Stimulated activated CD4-positive, alpha-beta T cell treated with anti-CD3 and anti-CD28 coated beads, Interleukin-1b, Interleukin-23, amount 100 ng/mL, for 4 hours (primary cell): ENCODE results near the gene HSF2.

Experiments
- DNase-seq, 2 donors: peaks; one replicate each; pipeline ENCODE4 v3.0.0-alpha.2; 2020; ENCODE audit warnings: low read depth in 2 of 2

HSF2 gene, protein sequence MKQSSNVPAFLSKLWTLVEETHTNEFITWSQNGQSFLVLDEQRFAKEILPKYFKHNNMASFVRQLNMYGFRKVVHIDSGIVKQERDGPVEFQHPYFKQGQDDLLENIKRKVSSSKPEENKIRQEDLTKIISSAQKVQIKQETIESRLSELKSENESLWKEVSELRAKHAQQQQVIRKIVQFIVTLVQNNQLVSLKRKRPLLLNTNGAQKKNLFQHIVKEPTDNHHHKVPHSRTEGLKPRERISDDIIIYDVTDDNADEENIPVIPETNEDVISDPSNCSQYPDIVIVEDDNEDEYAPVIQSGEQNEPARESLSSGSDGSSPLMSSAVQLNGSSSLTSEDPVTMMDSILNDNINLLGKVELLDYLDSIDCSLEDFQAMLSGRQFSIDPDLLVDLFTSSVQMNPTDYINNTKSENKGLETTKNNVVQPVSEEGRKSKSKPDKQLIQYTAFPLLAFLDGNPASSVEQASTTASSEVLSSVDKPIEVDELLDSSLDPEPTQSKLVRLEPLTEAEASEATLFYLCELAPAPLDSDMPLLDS

DNA sequence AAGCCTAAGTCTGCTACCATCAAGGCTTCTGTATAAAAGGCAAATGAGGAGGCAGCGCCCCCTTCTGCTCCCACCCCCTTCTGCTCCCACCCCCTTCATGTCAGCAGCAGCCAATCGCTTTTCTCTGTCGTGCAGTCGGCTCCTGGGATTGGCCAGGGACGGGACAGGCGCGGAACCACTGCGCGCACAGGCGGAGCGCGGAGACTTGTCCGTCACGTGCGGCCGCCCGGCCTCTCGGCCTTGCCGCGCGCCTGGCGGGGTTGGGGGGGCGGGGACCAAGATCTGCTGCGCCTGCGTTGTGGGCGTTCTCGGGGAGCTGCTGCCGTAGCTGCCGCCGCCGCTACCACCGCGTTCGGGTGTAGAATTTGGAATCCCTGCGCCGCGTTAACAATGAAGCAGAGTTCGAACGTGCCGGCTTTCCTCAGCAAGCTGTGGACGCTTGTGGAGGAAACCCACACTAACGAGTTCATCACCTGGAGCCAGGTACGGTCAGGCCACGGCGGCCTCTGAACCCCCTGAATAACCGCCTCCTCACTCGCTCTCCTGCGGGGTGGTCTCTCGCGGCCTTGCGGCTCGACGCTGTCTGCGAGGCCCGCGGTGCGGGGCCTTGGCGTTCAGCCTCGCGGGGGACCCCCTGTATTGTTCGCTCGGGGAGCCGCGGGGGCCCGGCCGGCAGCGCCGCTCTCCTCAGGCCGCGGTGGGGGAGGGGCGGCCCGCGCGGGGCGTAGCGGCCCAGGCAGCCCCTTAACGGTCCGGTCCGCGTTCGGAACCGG is at the start of gene HSF2:
Gene HSF2, plus strand, starts transcription at position 305 of the 773 bp plus-strand sequence. Its CDS starts 86 bp downstream, at position 391.
- DNase-seq = peak; percentile 83

DNA sequence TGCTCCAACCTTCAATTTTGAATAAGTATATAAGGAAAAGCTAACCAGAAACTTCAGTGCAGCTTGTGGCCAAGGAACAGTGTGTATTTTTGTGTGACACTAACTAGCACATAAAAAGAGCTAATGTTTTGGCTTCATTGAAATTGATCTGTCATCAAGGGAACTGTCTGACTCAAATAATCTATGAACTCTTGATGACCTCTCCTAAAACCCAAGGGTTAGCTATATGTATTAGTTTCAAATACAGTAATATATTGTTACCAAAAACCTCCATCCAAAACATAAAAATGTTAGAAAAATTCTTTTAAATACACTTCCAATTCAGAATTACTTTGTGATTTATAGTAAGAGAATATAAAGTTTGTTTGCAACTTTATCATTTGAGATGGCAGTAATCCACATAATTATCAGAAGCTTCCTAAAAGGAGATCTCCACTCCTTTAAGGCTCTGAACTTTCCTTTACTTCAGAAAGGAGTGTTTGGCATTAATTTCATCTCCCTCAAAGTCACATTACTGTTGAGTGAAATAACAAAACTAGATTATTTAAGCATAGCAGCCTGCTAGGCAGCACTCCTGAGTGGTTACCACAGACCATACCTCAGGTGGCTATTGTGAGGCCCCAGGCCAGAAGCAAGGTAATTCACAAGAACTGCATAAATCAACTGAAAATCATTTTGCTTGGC is 46.3 kb upstream of the HSF2 start:
- no peak for DNase-seq

DNA sequence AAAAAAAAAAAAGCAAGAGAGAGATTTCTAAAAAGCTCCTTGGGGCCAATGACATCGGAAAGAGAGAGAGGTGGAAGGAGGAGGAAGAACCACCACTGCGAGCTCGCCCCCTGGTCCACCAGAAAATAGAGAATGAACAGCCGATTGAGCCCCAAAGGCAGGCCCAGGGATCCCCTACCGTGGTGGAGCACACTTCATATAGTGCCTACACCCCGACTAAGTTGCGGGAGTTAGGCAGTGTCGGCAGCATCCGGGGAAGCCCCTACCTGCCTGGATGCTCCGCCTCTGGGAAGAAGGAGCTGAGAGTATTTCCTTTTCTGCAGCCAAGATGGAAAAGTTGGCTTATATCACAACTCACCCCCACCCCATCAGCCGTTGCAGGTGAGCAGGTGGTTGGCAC is 38.6 kb upstream of the HSF2 start:
- no peak for DNase-seq

DNA sequence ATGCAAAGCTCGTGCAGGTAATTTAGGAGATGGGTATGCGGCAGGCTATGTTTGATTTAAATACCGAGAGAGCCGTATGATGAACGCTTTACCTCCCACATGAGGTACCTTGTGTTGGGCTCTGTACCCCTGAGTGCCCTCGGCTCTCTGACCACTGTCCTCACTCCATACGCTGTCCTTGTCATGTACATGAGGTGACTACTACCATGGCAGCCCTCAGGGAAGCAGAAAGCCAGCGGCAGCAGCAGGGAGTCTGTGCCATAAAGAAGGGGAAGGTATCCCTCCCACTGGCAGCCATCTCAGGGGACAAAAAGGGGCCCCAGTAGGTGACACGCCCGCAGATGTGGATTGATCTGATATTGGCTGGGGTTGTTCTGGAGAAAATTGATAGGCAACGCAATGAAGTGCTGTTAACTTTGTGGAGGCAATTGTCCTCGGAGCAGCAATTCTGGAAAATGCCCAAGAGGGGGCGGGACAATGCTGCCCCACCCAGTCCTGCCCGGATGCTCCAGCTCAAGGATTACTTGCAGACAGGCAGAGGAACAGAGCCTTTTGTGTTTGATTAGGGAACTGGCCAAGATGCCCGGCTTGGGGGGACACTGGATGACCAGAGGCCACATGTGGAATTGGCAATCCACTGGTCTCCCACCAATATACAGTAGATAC is 38.0 kb upstream of the HSF2 start:
- DNase-seq = no peak

DNA sequence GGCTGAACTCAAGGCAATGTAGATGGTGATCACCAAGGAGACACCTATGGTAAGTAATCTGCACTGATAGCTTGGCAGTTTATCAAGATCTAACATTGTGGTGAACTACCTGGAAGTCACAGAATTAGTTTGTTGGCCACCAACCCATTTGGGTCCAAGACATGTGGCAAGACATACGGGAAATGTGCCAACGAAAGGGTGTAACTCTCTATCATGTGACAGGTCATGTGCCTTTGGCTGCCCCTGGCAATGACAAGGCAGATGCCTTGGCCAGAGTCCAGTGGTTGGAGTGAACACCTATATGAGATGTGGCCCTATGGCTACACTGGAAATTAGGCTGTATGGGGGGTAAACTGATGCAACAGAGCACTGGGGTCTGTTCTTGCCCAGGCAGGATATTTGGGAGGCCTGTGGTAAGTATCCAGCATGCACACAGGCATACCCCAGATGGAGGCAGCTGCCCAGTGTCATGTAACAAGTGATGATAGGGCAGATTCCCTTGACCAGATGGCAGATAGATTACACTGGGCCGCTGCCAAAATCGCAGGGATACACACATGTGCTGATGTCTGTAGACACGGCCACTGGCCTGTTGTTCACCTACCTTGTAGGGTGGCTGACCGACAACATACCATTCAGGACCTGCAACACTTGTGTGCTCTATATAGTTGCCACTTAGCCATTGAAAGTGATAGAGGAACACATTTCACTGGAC is 35.5 kb upstream of the HSF2 start:
- no peak for DNase-seq

DNA sequence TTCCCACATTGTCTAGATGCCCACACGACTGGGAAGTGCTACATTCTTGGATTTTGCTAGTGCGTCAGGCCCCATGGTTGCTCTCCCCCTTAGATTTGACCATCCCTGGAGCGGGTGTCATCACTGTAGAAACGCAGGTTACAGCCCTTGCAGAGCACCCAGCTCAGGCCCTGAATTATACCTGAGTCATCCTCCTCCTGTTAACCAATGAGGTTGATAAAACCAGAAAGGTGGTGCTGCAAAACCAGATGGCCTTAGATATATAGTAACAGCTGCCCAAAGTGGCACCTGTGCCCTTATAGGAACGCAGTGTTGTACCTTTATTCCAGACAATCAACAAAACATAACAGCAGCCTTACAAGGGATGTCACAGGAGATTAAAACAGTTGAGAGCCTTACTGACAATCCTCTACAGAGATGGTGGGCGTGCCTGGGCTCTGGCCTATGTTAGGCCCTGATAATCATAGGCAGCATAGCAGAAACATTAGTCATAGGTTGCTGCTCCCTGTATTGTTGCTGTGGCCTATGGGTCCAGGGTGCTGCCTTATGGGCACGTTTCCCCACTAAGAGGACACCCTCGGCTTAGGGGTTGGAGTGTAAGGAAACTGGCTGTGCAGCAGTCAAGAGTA is 33.6 kb upstream of the HSF2 start:
- DNase-seq = no peak

DNA sequence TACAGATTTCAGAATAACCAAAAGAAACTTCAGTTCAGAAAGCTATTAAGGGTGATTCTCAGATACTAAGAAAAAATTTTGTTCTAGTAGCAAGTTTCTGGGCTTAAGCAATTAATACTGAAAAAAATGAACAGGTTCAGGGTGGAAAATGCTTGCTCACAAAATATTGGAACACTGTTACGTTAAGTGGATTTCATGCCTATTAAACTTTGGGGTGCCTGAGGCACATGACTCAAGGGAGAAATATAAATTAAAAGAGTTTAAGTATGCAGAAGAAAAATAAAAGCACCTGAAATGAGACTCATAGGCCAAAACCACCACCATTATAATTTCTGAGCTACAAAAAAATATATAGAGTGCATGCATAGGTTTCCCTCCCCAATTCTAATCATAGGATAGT is 32.3 kb upstream of the HSF2 start:
- no peak for DNase-seq

DNA sequence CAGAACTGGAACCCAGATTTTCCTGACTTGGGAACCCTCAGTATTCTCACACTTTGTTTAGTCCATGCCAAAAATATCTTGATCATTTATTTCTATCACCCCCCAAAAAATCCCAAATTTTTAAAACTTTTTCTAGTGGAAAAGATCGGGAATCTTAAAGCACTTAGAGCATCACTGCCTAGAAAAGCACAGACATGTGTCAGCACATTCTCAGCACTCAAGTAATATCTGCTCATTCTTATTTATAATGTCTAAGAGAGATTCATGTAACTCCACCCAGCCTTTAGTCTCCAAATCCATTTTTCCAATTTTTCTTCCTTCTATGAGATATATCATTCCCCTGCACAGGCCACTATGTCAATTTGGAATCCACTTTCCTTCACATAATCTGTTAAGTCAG is 29.9 kb upstream of the HSF2 start:
- DNase-seq = no peak

DNA sequence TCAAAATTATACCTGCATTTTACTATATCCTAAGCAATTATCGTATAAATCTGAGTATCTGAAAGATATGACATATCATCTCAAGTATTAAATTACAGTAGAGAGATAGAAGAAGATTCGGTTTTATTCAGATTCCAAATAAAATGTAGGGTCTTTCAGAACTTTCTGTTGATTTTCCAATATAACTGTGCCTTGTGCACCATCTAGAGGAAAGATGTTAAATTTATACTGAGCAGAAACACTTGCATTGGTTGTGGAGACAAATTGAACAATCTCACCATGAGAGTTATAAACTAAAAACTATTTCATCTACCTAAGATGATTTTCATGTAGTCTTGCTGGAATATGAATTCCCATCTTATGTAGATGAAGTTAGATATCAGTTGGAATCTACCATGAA is 26.8 kb upstream of the HSF2 start:
- no peak for DNase-seq

DNA sequence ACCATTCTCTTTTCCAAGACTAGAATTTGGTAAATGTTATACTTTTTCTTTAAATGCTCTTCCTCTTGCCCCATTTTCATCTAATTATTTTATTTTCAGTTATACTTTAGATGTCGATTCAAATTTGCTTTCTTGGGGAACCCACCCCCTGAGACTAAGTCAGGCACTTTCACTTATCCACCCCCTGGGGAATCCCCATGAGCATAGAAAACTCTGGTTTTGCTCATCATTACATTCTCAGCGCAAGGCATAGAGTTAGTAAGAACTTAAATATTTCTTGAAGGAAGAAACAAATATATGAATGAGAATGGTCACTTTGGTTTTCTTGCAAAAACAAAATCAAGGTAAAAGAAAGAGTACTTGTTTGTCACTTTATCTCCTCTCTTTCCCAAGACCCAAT is 25.1 kb upstream of the HSF2 start:
- no peak for DNase-seq

DNA sequence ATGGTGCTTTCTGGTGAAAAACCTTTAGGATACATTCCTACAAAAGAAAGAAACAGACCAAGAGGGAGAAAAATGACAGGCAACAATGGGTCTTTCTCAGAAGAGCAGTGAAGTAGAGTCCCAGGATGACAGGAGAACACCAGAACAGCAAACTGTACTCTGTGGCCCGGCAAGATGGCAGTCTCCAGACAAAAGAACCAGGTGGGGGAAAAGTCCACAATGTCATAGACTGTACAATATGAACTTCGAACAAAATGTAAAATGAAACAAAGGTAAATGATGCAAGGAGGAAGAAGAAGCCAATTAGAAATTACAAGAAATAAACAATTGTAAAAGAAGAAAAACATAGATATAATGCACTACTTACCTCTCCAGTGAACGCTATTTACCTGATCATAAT is 23.2 kb upstream of the HSF2 start:
- no peak for DNase-seq

DNA sequence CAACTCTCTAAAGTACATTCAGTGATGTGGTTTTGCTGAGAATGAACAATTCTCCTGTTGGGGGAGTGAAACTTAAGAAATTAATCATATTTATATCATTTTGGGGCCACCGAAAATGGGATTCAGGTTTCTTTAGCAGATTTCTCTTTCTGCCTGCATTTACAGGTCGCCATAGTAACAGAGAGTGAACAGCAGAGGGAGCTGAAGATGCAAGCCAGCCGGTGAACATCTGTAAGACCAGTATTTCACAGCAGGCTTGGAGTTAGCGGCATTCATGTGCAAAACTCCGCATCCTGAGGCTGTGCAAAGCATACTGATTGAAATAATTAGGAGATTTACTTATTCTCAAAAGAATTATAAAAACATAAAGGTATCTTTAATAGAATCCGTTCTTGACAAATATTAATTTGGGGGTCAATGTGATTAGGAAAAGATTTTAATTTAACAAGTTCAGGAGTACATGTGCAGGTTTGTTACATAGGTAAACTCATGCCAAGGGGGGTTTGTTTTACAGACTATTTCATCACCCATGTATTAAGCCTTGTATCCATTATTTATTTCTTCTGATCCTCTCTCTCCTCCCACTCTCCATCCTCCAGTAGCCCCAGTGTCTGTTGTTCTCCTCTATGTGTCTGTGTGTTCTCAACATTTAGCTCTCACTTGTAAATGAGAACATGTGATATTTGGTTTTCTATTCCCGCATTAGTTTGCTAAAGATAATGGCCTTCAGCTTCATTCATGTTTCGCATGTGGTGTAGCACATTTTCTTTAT is 17.8 kb upstream of the HSF2 start:
- peak; percentile 15 to 47 for DNase-seq

DNA sequence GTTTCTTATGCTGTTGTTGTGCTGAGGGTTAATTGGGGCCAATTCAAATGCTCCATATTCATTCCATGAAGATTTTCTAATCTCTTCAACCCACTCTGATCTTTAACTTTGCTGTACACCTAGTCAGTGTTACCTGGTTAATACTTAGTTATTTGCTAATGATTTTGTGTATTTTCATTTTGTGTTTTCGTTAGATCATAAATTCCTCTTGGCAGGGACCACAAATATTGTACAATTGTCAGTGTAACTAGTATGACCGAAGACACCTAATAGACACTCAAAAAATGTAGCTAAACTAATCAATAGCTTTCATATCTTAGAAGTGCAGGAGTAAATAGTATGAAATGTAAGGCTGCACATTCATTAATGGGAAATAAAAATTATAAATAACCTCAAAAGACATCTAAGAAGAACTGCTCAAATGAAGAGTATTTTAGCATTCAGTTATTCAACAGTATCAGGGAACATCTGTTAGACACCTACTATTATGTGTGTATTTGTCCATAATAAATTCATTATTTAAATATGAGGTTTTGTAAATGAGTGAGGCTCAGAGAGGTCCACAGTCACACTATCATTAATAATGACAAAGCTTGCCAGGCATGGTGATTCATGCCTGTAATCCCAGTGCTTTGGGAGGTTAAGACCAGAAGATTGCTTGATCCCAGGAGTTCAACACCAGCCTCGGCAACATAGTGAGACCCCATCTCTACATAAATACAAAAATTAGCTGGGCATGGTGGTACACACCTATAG is 13.4 kb upstream of the HSF2 start:
- DNase-seq = no peak

DNA sequence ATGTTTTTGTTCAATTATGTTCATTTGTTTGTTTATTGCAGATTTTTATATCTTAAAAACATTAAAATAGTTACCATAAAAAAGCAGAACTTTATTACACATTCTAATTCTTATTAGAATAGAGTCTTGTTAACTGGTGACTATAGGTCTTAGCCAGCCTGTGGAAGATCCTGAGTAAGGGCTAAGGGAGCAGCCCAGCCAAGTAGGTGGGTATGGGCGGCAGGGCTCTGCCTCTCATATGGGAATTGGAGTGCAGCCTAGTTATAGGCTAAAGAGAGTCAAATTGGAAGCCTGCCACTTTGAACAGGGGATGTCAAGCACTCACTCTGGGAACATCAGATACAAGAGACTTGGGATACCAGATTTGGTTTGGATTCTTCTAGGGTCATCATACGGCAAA is 10.5 kb upstream of the HSF2 start:
- no peak for DNase-seq

DNA sequence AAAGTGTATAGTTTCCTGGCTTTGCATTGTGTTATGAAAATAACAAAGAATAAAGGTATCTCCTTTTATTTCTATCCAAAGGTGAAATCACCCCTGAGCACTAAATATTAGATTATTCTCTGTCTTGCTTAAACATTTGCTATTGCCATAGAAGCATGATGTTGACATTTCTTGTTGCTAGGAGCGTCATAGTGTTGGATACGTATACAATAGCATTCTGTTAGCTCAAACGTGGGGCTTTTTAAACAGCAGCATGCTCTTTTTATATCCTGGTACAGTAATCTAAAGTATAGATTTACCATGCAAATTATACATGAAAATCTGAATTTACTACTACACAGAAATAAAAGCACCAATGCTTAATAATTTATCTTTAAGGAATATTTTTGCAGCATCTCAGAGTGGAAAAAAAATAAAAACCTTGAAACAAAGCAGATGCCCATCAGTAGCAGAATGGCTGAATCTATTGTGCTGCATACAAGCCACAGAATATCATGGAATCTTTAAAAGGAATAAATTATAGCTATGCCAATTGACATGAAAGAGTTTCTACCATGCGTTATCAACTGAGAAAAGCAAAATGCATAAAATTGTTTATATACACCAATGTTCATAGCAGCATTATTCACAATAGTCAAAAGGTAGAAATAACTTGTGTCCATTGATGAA is 9.6 kb upstream of the HSF2 start:
- no peak for DNase-seq

DNA sequence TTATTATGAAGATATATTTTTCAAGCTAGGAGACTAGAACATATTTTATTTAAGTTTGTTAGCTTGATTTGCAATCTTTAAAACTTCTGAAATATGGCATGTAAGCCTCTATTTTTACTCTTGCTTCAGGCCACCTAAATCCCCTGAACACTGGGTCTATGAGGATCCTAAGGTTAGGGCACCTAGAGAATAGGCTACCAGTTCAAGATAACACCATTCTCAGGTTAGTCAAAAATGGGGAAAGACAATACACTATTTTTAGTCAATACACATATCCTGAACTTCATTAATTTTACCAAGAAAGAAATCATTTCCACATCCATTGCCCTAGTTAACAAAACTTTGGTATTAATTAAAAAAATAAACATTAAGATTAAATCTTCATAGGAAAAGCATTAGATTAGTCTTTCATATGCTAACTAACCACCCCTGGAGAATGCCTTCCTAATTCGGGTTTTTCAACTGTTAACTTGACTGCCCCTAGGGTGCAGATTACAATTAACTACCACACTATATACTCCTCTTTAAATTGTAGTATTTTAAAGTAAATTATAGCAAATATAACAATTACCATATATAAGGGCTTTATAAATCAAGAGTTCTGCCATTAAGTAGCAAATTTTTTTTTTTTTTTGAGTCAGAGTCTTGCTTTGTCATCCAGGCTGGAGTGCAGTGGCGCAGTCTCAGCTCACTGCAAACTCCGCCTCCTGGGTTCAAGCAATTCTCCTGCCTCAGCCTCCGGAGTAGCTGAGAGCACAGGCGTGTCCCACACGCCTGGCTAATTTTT is 6.7 kb upstream of the HSF2 start:
- no peak for DNase-seq

DNA sequence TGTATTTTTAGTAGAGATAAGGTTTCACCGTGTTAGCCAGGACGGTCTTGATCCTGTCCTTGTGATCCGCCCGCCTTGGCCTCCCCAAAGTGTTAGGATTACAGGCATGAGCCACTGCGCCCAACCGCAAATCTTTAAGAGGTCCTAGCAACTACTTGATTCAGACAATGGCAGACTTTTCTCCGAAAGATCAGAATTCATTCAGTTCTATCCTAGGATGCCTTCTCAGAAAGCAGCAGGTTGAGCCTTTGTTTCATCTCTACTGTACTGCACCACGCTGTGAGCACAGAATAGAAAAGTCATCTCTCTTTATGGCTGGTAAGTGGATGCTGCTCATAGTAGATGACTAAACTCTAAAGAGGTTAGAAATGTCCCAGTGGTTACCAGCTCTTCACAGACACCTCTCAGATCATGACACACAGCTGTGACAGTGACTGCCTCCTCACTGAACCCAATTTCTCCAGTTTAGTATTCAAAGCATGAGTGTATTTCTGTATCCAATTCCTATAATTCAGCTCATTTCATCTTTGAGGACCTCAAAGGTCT is 6.0 kb upstream of the HSF2 start:
- no peak for DNase-seq

DNA sequence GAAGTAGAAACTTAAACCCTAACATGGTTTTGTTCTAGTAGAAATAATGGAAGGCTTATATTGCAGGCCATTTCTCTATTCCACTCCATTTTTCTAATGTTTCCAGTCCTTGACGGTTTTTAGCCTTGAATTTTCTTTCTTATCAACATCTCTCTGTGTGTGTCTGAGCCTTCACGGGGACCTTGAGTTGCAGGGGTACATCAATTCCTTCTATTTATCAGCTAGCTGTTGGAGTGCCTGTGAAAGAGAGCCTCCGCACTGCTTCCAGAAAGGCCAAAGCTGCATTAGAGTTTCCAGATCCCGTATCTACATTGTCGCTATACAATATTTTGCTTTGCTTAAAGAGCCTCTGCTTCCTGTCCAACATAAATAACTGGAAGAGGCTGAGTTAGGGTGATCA is 5.4 kb upstream of the HSF2 start:
- DNase-seq = no peak
